Measurements from ENCODE around the gene SH3D19. TPM values are rescaled to one million over a fixed set of nuclear protein-coding genes. Genes with fewer than 3 reads are reported as not detected.

SH3D19 gene
- total RNA-seq, 2 donors from 2014 or later, result 94.8 to 143 TPM

DNA sequence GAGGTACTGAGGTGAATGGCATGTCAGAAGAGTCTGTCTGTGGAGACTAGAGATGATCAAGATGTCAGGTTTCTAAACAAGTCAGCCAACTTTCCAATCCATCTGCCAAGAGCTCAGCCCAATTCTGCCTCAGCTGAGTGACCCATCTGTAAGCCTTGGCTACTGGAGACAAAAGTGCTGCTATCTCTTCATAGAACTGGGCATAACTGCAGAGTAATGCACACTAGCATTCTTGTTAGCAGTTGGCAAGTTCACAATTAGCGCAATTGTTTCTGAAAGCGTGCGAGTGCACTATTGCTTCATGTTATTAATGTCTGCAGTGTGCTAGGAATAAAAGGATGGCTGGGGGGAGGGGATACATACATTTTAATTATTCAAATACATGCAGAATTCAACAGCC is 32.9 kb upstream of the SH3D19 start:
- H3K4me3 ChIP-seq, result no peak overlapping the region
- H3K27me3 ChIP-seq (replicated peaks; ENCODE audit: insufficient read depth), result no peaks in the 10 kb centered on the region
- TF ChIP-seq, protein P1, sequence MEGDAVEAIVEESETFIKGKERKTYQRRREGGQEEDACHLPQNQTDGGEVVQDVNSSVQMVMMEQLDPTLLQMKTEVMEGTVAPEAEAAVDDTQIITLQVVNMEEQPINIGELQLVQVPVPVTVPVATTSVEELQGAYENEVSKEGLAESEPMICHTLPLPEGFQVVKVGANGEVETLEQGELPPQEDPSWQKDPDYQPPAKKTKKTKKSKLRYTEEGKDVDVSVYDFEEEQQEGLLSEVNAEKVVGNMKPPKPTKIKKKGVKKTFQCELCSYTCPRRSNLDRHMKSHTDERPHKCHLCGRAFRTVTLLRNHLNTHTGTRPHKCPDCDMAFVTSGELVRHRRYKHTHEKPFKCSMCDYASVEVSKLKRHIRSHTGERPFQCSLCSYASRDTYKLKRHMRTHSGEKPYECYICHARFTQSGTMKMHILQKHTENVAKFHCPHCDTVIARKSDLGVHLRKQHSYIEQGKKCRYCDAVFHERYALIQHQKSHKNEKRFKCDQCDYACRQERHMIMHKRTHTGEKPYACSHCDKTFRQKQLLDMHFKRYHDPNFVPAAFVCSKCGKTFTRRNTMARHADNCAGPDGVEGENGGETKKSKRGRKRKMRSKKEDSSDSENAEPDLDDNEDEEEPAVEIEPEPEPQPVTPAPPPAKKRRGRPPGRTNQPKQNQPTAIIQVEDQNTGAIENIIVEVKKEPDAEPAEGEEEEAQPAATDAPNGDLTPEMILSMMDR (IDR thresholded peaks at IDR 0.05), result no peak
- no peaks in the 10 kb centered on the region for H3K36me3 ChIP-seq
- no peak overlapping the region for H3K27ac ChIP-seq
- no peaks in the 10 kb centered on the region for H3K4me1 ChIP-seq (ENCODE audit: control insufficient read depth in 1 of 2, low read depth in 2 of 2)
- ATAC-seq (ENCODE audit: insufficient number of reproducible peaks, low FRiP score, low read depth), result no peak
- H3K9me3 ChIP-seq, result no peaks in the 10 kb centered on the region
- no peak for DNase-seq (ENCODE audit: low spot score)

DNA sequence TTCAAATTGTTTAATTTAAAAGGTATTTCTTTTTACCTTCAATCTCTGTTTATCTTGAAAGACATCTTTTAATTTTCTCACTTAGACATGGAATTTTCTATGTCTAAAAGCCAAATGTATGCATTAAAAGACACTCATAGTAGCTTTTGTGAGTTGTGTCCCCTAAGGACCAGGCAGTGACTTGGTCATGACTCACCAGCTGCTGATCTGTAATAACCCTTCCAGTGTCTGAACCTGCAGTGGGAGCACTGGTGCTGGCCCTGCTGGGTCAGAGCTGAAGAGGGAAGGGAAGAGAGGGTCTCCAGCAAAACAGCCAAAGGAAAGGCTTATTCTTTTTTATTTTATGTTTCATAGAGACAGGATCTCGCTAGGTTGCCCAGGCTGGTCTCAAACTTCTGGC is 31.1 kb upstream of the SH3D19 start:
- DNase-seq (ENCODE audit: low spot score), result no peak
- Histone ChIP-seq H3K4me3 (no peak overlapping the region), H3K9me3 (no peaks in the 10 kb centered on the region), H3K27me3 (replicated peaks; ENCODE audit: insufficient read depth) (no peaks in the 10 kb centered on the region), H3K36me3 (no peaks in the 10 kb centered on the region), H3K27ac (no peak overlapping the region), H3K4me1 (ENCODE audit: control insufficient read depth in 1 of 2, low read depth in 2 of 2) (no peaks in the 10 kb centered on the region)
- no peak for ATAC-seq (ENCODE audit: insufficient number of reproducible peaks, low FRiP score, low read depth)
- TF ChIP-seq, protein P1 (IDR thresholded peaks at IDR 0.05), result no peak

GRCh38 chr4:151355155-151355554 is 29.8 kb upstream of the SH3D19 start:
- Histone ChIP-seq H3K4me1 (ENCODE audit: control insufficient read depth in 1 of 2, low read depth in 2 of 2) (no peaks in the 10 kb centered on the region), H3K36me3 (no peaks in the 10 kb centered on the region), H3K9me3 (no peaks in the 10 kb centered on the region), H3K4me3 (no peak overlapping the region), H3K27ac (no peak overlapping the region), H3K27me3 (replicated peaks; ENCODE audit: insufficient read depth) (no peaks in the 10 kb centered on the region)
- TF ChIP-seq, protein P1 (IDR thresholded peaks at IDR 0.05), result no peak
- no peak for ATAC-seq (ENCODE audit: insufficient number of reproducible peaks, low FRiP score, low read depth)
- no peak for DNase-seq (ENCODE audit: low spot score)

GRCh38 chr4:151347490-151348235 is 22.3 kb upstream of the SH3D19 start:
- DNase-seq (ENCODE audit: low spot score) (no peak), ATAC-seq (ENCODE audit: insufficient number of reproducible peaks, low FRiP score, low read depth) (no peak)
- TF ChIP-seq, protein P1 (IDR thresholded peaks at IDR 0.05), result no peak
- Histone ChIP-seq H3K4me1 (ENCODE audit: control insufficient read depth in 1 of 2, low read depth in 2 of 2) (no peaks in the 10 kb centered on the region), H3K4me3 (no peak overlapping the region), H3K27me3 (replicated peaks; ENCODE audit: insufficient read depth) (no peaks in the 10 kb centered on the region), H3K27ac (no peak overlapping the region), H3K9me3 (no peaks in the 10 kb centered on the region), H3K36me3 (no peaks in the 10 kb centered on the region)

DNA sequence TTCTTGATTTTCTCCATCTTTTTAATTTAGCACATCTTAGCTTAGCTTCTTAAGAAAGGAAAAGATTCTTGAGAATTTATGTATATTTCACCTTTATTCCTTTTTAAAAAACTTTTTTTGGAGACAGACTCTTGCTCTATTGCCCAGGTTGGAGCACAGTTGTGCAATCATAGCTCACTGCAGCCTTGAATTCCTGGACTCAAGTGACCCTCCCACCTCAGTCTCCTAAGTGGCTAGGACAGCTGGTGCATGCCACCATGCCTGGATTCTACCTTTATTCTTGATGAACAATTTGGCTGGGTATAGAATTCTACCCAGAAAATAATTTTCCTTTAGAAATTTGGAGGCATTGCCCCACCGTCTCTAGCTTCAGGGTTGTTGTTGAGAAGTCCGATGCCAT is 19.5 kb upstream of the SH3D19 start:
- Histone ChIP-seq H3K4me3 (no peak overlapping the region), H3K9me3 (no peaks in the 10 kb centered on the region), H3K36me3 (no peaks in the 10 kb centered on the region), H3K27me3 (replicated peaks; ENCODE audit: insufficient read depth) (no peaks in the 10 kb centered on the region), H3K4me1 (ENCODE audit: control insufficient read depth in 1 of 2, low read depth in 2 of 2) (no peaks in the 10 kb centered on the region), H3K27ac (no peak overlapping the region)
- DNase-seq (ENCODE audit: low spot score), result no peak
- TF ChIP-seq, protein P1 (IDR thresholded peaks at IDR 0.05), result no peak
- ATAC-seq (ENCODE audit: insufficient number of reproducible peaks, low FRiP score, low read depth), result no peak

Data from thoracic aorta (tissue), 2 donors.